Neural progenitor cell (in vitro differentiated cells): Measurements from ENCODE around the gene FRMD8. TPM values are rescaled to one million over a fixed set of nuclear protein-coding genes. Genes with fewer than 3 reads are reported as not detected.

Source experiments
- DNase-seq: peaks from one replicate; pipeline ENCODE4 v3.0.0-alpha.2; 2016; ENCODE audit warnings: low spot score
- H2AFZ ChIP-seq: fragments of 200-600 bp; sonication (generic); replicated peaks from 2 replicates; pipeline ENCODE4 v1.6.1; 2016; ENCODE audit warnings: antibody characterized with exemption
- H3F3A ChIP-seq: fragments of 200-600 bp; sonication (generic); 2 replicates; pipeline ENCODE4 v1.6.1; 2016; ENCODE audit warnings: antibody characterized with exemption, low read depth
- H3K27ac ChIP-seq: fragments of 200-600 bp; sonication (generic); 2 replicates; pipeline ENCODE4 v1.5.1; 2016; ENCODE audit warnings: mild to moderate bottlenecking
- H3K27me3 ChIP-seq: fragments of 200-600 bp; sonication (generic); 2 replicates; pipeline ENCODE4 v1.6.1; 2016; ENCODE audit warnings: mild to moderate bottlenecking, moderate library complexity
- H3K36me3 ChIP-seq: fragments of 200-600 bp; sonication (generic); 2 replicates; pipeline ENCODE4 v1.5.1; 2016
- H3K4me1 ChIP-seq: fragments of 200-600 bp; sonication (generic); 2 replicates; pipeline ENCODE4 v1.6.1; 2016; ENCODE audit warnings: mixed run types
- H3K4me2 ChIP-seq: fragments of 200-600 bp; sonication (generic); 2 replicates; pipeline ENCODE4 v1.6.1; 2016
- H3K4me3 ChIP-seq: fragments of 200-600 bp; sonication (generic); 2 replicates; pipeline ENCODE4 v1.5.1; 2016
- H3K79me2 ChIP-seq: fragments of 200-600 bp; sonication (generic); 2 replicates; pipeline ENCODE4 v1.6.1; 2016; ENCODE audit warnings: low read depth
- H3K9ac ChIP-seq: fragments of 200-600 bp; sonication (generic); 2 replicates; pipeline ENCODE4 v1.6.1; 2016
- H3K9me3 ChIP-seq: fragments of 200-600 bp; sonication (generic); 2 replicates; pipeline ENCODE4 v1.5.1; 2016; ENCODE audit warnings: low read depth
- H4K20me1 ChIP-seq: fragments of 200-600 bp; sonication (generic); 2 replicates; pipeline ENCODE4 v1.6.1; 2016; ENCODE audit warnings: low read depth
- H3K27ac Mint-ChIP-seq: 3 replicates; pipeline ENCODE4 v1.8.0; 2021; ENCODE audit warnings: mixed read lengths
- H3K27me3 Mint-ChIP-seq: 2 replicates; pipeline ENCODE4 v1.8.0; 2022; ENCODE audit warnings: low read depth, mild to moderate bottlenecking, inconsistent platforms, moderate library complexity, mixed read lengths; ENCODE audit not compliant: insufficient read depth
- H3K36me3 Mint-ChIP-seq: 3 replicates; pipeline ENCODE4 v1.8.0; 2021; ENCODE audit warnings: mixed read lengths
- H3K4me1 Mint-ChIP-seq: 3 replicates; pipeline ENCODE4 v1.8.0; 2021; ENCODE audit warnings: mixed read lengths
- H3K4me3 Mint-ChIP-seq: 3 replicates; pipeline ENCODE4 v1.8.0; 2021; ENCODE audit warnings: mild to moderate bottlenecking, moderate library complexity, mixed read lengths
- H3K9me3 Mint-ChIP-seq: 3 replicates; pipeline ENCODE4 v1.8.0; 2020; ENCODE audit warnings: mixed read lengths
- CTCF ChIP-seq: fragments of 200-600 bp; sonication (generic); IDR thresholded peaks from 2 replicates; pipeline ENCODE4 v1.5.1; 2017; ENCODE audit warnings: antibody characterized with exemption, mild to moderate bottlenecking
- EZH2 ChIP-seq: fragments of 200-600 bp; sonication (generic); IDR thresholded peaks from 2 replicates; pipeline ENCODE4 v1.6.1; 2017; ENCODE audit warnings: antibody characterized with exemption, mild to moderate bottlenecking, moderate library complexity
- EZH2phosphoT487 ChIP-seq: fragments of 200-600 bp; sonication (generic); IDR thresholded peaks from 2 replicates; pipeline ENCODE4 v1.6.1; 2017; ENCODE audit warnings: antibody characterized with exemption
- total RNA-seq: library from RNA; depleted of rRNA; stranded (reverse); fragments of >200 nt; gene quantifications from 2 replicates; pipeline ENCODE4 v1.2.3, GENCODE V29; 2015; ENCODE audit warnings: low replicate concordance

FRMD8 gene
- total RNA-seq, 1 donor from 2014 or later: 5.8 TPM

DNA sequence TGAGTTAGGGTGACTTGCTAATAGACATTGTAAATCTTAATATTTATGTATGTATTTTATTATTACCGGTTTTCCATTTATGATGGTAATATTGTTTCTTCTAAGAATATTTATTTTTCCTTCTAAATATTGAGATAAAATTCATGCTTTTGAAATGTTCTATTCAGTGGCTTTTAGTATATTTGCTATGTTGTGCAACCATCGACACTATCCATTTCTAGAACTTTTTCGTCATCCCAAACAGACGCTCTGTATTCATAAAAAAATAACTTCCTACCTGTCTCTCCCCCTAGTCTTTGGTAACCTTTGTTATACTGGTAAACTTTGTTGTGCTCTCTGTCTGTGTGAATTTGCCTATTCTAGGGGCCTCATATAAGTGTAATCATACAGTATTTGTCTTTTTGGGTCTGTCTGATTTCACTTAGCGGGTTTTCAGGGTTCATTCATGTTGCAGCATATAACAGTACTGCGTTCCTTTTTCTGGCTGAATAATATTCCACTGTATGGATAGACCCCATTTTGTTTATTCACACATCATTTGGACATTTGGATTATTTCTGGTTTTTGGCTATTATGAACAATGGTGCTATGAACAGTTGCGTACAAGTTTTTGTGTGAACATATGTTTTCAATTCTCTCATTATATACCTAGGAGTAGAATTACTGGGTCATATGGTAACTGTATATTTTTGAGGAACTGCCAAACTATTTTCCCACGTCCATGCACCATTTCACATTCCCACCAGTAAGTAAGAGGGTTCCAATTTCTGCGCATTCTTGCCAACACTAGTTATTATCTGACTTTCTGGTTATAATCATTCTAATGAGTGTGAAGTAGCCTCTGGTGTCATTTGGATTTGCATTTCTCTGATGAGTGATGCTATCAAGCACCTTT is 52.1 kb downstream of the FRMD8 start:
- Histone ChIP-seq H3K36me3 (no peaks in the 10 kb centered on the region), H3K4me2 (no peak overlapping the region), H3K4me1 (no peaks in the 10 kb centered on the region), H3K9ac (no peak overlapping the region), H3K27me3 (no peaks in the 10 kb centered on the region), H4K20me1 (no peaks in the 10 kb centered on the region), H2AFZ (no peak overlapping the region), H3K9me3 (no peaks in the 10 kb centered on the region), H3K79me2 (no peaks in the 10 kb centered on the region), H3F3A (no peaks in the 10 kb centered on the region), H3K4me3 (no peak overlapping the region), H3K27ac (no peak overlapping the region)
- no peak for TF ChIP-seq CTCF
- no peak for TF ChIP-seq EZH2
- TF ChIP-seq EZH2phosphoT487: no peak
- H3K9me3 Mint-ChIP-seq: no peaks in the 10 kb centered on the region
- no peak overlapping the region for H3K27ac Mint-ChIP-seq
- peaks cover 3% of the 10 kb centered on the region for H3K36me3 Mint-ChIP-seq
- DNase-seq: no peak
- H3K4me1 Mint-ChIP-seq: peaks cover 10% of the 10 kb centered on the region
- no peak overlapping the region for H3K4me3 Mint-ChIP-seq
- H3K27me3 Mint-ChIP-seq: peaks cover 9% of the 10 kb centered on the region

DNA sequence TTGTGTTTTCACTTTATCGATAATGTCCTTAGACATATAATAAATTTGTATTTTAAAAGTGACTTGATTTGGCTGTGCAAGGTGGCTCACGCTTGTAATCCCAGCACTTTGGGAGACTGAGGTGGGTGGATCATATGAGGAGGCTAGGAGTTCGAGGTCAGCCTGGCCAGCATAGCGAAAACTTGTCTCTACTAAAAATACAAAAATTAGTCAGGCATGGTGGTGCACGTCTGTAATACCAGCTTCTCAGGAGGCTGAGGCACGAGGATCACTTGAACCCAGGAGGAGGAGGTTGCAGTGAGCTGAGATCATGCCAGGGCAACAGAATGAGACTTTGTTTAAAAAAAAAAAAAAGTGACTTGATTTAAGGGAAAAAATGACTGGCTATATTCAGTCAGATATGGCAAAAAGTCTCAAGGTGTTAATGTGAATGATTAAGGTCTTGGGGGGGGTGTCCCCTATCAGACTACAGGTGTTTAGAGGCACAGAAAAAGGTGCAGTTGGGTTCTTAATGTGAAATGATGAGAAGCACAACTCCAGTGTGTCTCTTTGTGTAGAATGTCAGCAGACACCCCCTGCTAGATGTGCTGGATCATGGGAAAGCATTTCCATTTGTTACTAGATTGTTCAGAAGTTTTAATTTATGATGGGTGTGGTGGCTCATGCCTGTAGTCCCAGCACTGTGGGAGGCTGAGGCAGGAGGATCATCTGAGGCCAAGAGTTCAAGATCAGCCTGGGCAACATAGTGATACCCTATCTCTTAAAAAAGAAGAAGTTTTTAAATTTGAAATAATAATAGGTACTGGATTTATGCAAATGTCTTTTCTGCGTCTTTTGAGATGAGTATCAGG is 53.1 kb downstream of the FRMD8 start:
- Mint-ChIP-seq H3K9me3 (no peaks in the 10 kb centered on the region), H3K36me3 (peaks cover 3% of the 10 kb centered on the region), H3K27ac (no peak overlapping the region), H3K27me3 (peaks cover 9% of the 10 kb centered on the region), H3K4me1 (peaks cover 14% of the 10 kb centered on the region), H3K4me3 (no peak overlapping the region)
- Histone ChIP-seq H3K79me2 (no peaks in the 10 kb centered on the region), H3K4me1 (no peaks in the 10 kb centered on the region), H3K9me3 (no peaks in the 10 kb centered on the region), H2AFZ (no peak overlapping the region), H3F3A (no peaks in the 10 kb centered on the region), H3K9ac (no peak overlapping the region), H4K20me1 (no peaks in the 10 kb centered on the region), H3K27me3 (no peaks in the 10 kb centered on the region), H3K4me2 (no peak overlapping the region), H3K36me3 (no peaks in the 10 kb centered on the region), H3K27ac (no peak overlapping the region), H3K4me3 (no peak overlapping the region)
- TF ChIP-seq CTCF (no peak), EZH2phosphoT487 (no peak), EZH2 (no peak)
- DNase-seq: no peak

DNA sequence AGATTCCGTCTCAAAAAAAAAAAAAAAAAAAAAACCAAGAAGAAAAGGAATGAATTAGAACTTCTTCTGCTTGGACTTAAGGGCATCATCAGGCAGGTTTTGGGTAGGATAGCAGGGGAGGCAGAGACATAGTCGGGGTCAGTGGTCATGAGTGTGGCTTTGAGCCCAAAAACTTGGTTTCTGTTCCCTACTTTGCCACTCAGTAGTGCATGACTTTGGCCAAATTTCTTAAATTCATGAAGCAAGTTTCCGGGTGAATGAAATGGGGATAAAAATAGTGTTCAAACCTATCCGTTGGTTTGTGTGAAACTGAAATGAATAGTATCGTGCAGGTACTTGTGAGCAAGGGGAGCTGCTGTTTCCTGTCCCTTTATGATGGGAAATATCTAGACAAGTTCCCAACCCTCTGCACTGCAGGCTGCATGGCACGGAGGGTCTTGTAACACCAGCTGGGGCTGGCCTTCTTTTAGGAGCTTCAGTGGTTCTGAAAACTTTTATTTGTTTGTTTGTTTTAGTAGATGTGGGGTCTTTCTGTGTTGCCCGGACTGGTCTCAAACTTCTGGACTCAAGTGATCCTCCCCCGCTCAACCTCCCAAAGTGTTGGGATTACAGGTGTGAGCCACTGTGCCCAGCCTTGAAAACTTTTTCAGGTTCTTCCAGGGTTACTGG is 54.5 kb downstream of the FRMD8 start:
- Histone ChIP-seq H3K36me3 (no peaks in the 10 kb centered on the region), H3K27ac (no peak overlapping the region), H2AFZ (no peak overlapping the region), H3K79me2 (no peaks in the 10 kb centered on the region), H3K27me3 (no peaks in the 10 kb centered on the region), H3K4me1 (no peaks in the 10 kb centered on the region), H3K9ac (no peak overlapping the region), H4K20me1 (no peaks in the 10 kb centered on the region), H3K9me3 (no peaks in the 10 kb centered on the region), H3F3A (no peaks in the 10 kb centered on the region), H3K4me3 (no peak overlapping the region), H3K4me2 (no peak overlapping the region)
- H3K27me3 Mint-ChIP-seq: peaks cover 7% of the 10 kb centered on the region
- no peak for TF ChIP-seq EZH2
- no peak for TF ChIP-seq CTCF
- no peak for TF ChIP-seq EZH2phosphoT487
- H3K27ac Mint-ChIP-seq: peak overlapping the region; percentile 53
- peaks cover 17% of the 10 kb centered on the region for H3K4me1 Mint-ChIP-seq
- no peak overlapping the region for H3K4me3 Mint-ChIP-seq
- no peaks in the 10 kb centered on the region for H3K9me3 Mint-ChIP-seq
- no peak for DNase-seq
- H3K36me3 Mint-ChIP-seq: peaks cover 3% of the 10 kb centered on the region
